GM23248 (cell line): ENCODE data around the gene NINJ1. TPM values are rescaled to one million over a fixed set of nuclear protein-coding genes. Genes with fewer than 3 reads are reported as not detected.

Experiments used
- DNase-seq: peaks from one replicate; pipeline ENCODE4 v3.0.0-alpha.2; 2015
- H2AFZ ChIP-seq: fragments of 200-600 bp; sonication (generic); 2 replicates; pipeline ENCODE4 v1.6.1; 2016; ENCODE audit warnings: antibody characterized with exemption
- H3F3A ChIP-seq: fragments of 200-600 bp; sonication (generic); 2 replicates; pipeline ENCODE4 v1.6.1; 2016; ENCODE audit warnings: mild to moderate bottlenecking, antibody characterized with exemption, mixed run types; ENCODE audit not compliant: insufficient read depth
- H3K27ac ChIP-seq: fragments of 200-600 bp; sonication (generic); 2 replicates; pipeline ENCODE4 v1.5.1; 2016; ENCODE audit warnings: mild to moderate bottlenecking
- H3K27me3 ChIP-seq: fragments of 200-600 bp; sonication (generic); replicated peaks from 2 replicates; pipeline ENCODE4 v1.6.1; 2016; ENCODE audit warnings: mild to moderate bottlenecking; ENCODE audit not compliant: insufficient read depth
- H3K36me3 ChIP-seq: fragments of 200-600 bp; sonication (generic); 2 replicates; pipeline ENCODE4 v1.6.1; 2016; ENCODE audit warnings: low read depth, mild to moderate bottlenecking
- H3K4me1 ChIP-seq: fragments of 200-600 bp; sonication (generic); 2 replicates; pipeline ENCODE4 v1.6.1; 2016; ENCODE audit warnings: mild to moderate bottlenecking; ENCODE audit not compliant: insufficient read depth
- H3K4me2 ChIP-seq: fragments of 200-600 bp; sonication (generic); one replicate; pipeline ENCODE4 v1.6.1; 2016; ENCODE audit warnings: mild to moderate bottlenecking; ENCODE audit not compliant: unreplicated experiment
- H3K4me3 ChIP-seq: fragments of 200-600 bp; sonication (generic); 2 replicates; pipeline ENCODE4 v1.5.1; 2016; ENCODE audit warnings: mild to moderate bottlenecking
- H3K79me2 ChIP-seq: fragments of 200-600 bp; sonication (generic); 2 replicates; pipeline ENCODE4 v1.6.1; 2016; ENCODE audit warnings: mild to moderate bottlenecking; ENCODE audit not compliant: insufficient read depth
- H3K9ac ChIP-seq: fragments of 200-600 bp; sonication (generic); 2 replicates; pipeline ENCODE4 v1.6.1; 2016; ENCODE audit warnings: mild to moderate bottlenecking
- H3K9me2 ChIP-seq: fragments of 200-600 bp; sonication (generic); 2 replicates; pipeline ENCODE4 v1.6.1; 2016; ENCODE audit warnings: mixed run types, mild to moderate bottlenecking, moderate library complexity; ENCODE audit not compliant: insufficient read depth
- H3K9me3 ChIP-seq: fragments of 200-600 bp; sonication (generic); one replicate; pipeline ENCODE4 v1.6.1; 2017; ENCODE audit warnings: low read depth
- H4K20me1 ChIP-seq: fragments of 200-600 bp; sonication (generic); 2 replicates; pipeline ENCODE4 v1.6.0; 2016; ENCODE audit not compliant: insufficient read depth
- EZH2 ChIP-seq: fragments of 200-600 bp; sonication (generic); IDR thresholded peaks from 2 replicates; pipeline ENCODE4 v1.6.1; 2018; ENCODE audit warnings: antibody characterized with exemption, mild to moderate bottlenecking; ENCODE audit not compliant: insufficient read depth, poor library complexity, severe bottlenecking
- EZH2phosphoT487 ChIP-seq: fragments of 200-600 bp; sonication (generic); IDR thresholded peaks from 2 replicates; pipeline ENCODE4 v1.6.1; 2018; ENCODE audit warnings: antibody characterized with exemption, moderate library complexity, mild to moderate bottlenecking, low read depth; ENCODE audit not compliant: insufficient read depth
- WGBS, 2 experiments: methylation state at CpG; one replicate each; pipeline ENCODE4 v1.1.6; 2015 to 2017; ENCODE audit warnings: low lambda C conversion rate in 2 of 2, low coverage in 1 of 2; ENCODE audit errors: missing lambda C conversion rate in 2 of 2; 5-methylcytosine and 5-hydroxymethylcytosine counted together
- in situ Hi-C: fragments of 300-500 bp; cut with MboI; formaldehyde crosslinking; loops from 2 replicates; pipeline ENCODE4 v1.15.0; 2020
- polyA plus RNA-seq: library from polyadenylated mRNA; unstranded; fragments of >200 nt; fragmentation: Nextera tagmentation; extraction: Ambion mirVana; gene quantifications from 2 replicates; pipeline ENCODE4 v1.2.1, GENCODE V29; 2016
- total RNA-seq: library from RNA; depleted of rRNA; stranded (reverse); fragments of >200 nt; shearing (Covaris generic); gene quantifications from 2 replicates; pipeline ENCODE4 v1.2.3, GENCODE V29; 2014

NINJ1 gene
- total and polyA plus RNA-seq, 2 experiments from 2014 or later = 24.9 to 44.2 TPM

DNA sequence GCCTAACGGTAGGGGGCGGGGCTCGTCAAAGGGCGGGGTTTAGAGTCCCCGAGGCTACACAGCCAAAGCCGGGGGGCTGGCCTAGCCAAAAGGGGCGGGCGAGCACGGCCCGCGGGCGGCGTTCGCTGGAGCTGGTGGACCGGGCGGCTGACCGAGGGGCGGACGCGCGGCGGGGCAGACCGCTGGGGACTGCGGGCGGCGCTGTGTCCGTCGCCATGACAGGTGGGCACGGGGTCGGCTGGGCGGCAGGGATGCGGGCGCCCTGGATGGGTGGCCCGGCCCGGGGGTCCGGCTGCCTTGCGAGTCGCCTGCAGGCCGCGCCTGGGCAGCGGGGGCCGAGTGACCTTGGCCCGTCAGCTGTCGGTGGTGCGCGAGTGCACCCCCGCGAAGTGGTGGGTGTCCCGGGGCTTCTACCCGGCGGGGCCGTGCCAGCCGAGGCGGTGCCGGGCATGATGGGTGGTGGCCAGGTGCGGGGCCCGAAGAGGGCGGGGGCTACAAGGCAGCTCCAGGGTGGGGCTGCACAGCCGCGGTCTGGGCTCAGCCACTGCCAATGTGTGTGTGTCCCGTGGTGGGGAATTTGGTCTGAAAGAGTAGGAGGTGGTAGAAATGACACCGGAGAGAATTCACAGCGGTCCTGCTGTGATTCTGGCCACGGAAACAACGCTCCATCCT is 37.8 kb downstream of the NINJ1 start, which contains the start of gene CARD19:
Gene CARD19 (plus strand): TSS at position 87 of the 672 bp plus-strand sequence. CDS start 129 bp downstream, at position 216.
- no peak for TF ChIP-seq EZH2
- no peak for TF ChIP-seq EZH2phosphoT487
- Histone ChIP-seq H3F3A (peaks cover 53% of the 10 kb centered on the region), H3K4me3 (peak within 1 kb of the TSS; percentile 86), H3K9ac (peak within 1 kb of the TSS; percentile 87), H4K20me1 (no peaks in the 10 kb centered on the region), H3K9me3 (no peaks in the 10 kb centered on the region), H3K27ac (peak within 1 kb of the TSS; percentile 76), H3K9me2 (no peaks in the 10 kb centered on the region), H3K4me1 (peaks cover 20% of the 10 kb centered on the region), H3K27me3 (no peaks in the 10 kb centered on the region), H3K36me3 (no peaks in the 10 kb centered on the region), H3K4me2 (peak within 1 kb of the TSS; percentile 87), H3K79me2 (peaks cover 44% of the 10 kb centered on the region), H2AFZ (peak within 1 kb of the TSS; percentile 88)
- DNase-seq = peak; percentile 73
- in situ Hi-C loops = no loop called here
- WGBS, 2 experiments = 1% methylated on average over 33 to 52 of the region's 65 CpGs

DNA sequence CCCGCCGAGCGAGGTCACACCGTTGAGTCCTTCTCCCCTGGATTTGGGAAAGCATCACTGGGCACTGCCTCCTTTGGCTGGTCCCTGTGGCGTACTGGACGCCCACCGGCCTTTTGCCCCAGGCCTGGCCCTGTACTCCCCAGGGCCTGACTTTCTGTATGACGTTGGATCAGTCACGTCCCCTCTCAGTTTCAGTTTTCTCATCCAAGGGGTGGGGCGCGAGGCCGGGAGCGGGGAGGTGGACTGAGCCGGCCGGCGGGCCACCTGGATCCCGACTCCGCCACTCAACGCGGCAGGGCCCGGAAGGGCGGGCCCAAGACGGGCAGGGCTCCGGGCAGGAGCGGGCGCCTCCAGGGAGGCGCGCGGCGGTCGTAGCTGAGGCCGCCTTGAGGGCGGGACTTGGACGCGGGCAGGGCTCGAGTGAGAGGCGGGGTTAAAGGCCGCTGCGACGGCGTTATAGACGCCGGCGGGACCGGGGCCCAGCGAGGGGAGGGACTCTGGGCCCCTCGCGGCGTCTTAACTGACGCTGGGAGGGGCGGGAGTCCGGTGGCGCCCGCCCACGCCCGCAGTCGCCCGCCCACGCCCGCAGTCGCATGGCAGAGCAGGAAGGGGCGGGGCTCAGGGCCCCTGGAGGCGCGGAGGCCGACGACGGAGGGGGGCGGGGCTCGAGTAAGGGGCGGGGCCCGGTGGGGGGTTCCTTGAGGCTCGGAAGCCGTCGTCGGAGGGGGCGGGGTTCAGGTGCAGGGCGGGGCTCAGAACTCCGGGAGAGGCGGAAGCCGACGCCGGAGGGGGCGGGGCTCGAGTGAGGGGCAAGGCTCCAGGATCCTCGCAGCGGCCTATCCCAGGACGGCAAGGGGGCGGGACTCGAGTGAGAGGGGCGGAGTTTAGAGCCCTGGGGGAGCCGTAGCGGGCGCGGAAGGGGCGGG is 38.6 kb downstream of the NINJ1 start:
- Histone ChIP-seq H3K4me3 (peak overlapping the region; percentile 86), H3K79me2 (peaks cover 36% of the 10 kb centered on the region), H3K36me3 (no peaks in the 10 kb centered on the region), H3K27ac (peak overlapping the region; percentile 73), H3F3A (peaks cover 58% of the 10 kb centered on the region), H3K4me1 (peaks cover 20% of the 10 kb centered on the region), H3K9me2 (no peaks in the 10 kb centered on the region), H3K4me2 (peak overlapping the region; percentile 79), H3K27me3 (no peaks in the 10 kb centered on the region), H2AFZ (peak overlapping the region; percentile 62), H4K20me1 (no peaks in the 10 kb centered on the region), H3K9ac (peak overlapping the region; percentile 81), H3K9me3 (no peaks in the 10 kb centered on the region)
- TF ChIP-seq EZH2phosphoT487 (no peak), EZH2 (no peak)
- 6 to 10% methylated on average over 44 to 72 of the region's 95 CpGs for WGBS, 2 experiments
- DNase-seq = peak; percentile 99
- in situ Hi-C loops = no loop called here

DNA sequence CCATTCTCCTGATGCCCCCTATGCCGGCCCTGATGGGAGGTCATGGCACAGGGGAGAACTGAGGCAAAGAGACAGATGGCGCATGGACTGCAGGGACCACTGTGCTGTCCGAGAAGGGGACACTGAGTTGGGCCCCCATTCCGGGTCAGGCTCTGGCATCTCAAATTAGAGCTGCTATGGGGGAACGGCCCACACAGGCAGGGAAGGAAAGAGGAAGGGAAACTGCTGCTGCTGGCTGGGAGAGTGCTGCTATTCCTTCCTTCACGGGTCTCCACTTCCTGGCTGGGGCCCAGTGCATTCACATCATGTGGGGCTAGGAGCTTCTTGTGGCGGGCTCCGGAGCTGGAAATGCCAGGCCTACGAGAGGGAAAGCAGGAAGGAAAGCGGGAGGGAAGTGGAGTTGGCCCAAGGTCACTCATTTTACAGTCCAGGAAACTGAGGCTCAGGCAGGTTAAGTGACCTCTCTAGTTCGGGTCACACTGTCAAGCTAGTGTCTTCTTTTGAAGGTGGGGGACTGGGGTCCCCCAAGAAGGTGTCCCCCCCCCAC is 39.3 kb downstream of the NINJ1 start:
- Histone ChIP-seq H2AFZ (peak overlapping the region; percentile 62), H3K9me3 (no peaks in the 10 kb centered on the region), H3K4me2 (peak overlapping the region; percentile 79), H4K20me1 (no peaks in the 10 kb centered on the region), H3K4me1 (peaks cover 20% of the 10 kb centered on the region), H3K79me2 (peaks cover 29% of the 10 kb centered on the region), H3K4me3 (peak overlapping the region; percentile 71), H3K9me2 (no peaks in the 10 kb centered on the region), H3F3A (peaks cover 55% of the 10 kb centered on the region), H3K36me3 (no peaks in the 10 kb centered on the region), H3K9ac (peak overlapping the region; percentile 81), H3K27ac (peak overlapping the region; percentile 73), H3K27me3 (no peaks in the 10 kb centered on the region)
- 77 to 78% methylated on average over 10 to 11 of the region's 11 CpGs for WGBS, 2 experiments
- in situ Hi-C loops = no loop called here
- DNase-seq = no peak
- TF ChIP-seq EZH2 (no peak), EZH2phosphoT487 (no peak)
